Stimulated activated CD4-positive, alpha-beta T cell treated with anti-CD3 and anti-CD28 coated beads, TNF-alpha, amount 100 ng/mL, for 4 hours (primary cell): ENCODE measurements around the gene HOXB3.

Source experiments
- DNase-seq, 3 experiments: peaks; one replicate each; pipeline ENCODE4 v3.0.0-alpha.2; 2020; ENCODE audit warnings: low read depth in 3 of 3

The HOXB3 gene

DNA sequence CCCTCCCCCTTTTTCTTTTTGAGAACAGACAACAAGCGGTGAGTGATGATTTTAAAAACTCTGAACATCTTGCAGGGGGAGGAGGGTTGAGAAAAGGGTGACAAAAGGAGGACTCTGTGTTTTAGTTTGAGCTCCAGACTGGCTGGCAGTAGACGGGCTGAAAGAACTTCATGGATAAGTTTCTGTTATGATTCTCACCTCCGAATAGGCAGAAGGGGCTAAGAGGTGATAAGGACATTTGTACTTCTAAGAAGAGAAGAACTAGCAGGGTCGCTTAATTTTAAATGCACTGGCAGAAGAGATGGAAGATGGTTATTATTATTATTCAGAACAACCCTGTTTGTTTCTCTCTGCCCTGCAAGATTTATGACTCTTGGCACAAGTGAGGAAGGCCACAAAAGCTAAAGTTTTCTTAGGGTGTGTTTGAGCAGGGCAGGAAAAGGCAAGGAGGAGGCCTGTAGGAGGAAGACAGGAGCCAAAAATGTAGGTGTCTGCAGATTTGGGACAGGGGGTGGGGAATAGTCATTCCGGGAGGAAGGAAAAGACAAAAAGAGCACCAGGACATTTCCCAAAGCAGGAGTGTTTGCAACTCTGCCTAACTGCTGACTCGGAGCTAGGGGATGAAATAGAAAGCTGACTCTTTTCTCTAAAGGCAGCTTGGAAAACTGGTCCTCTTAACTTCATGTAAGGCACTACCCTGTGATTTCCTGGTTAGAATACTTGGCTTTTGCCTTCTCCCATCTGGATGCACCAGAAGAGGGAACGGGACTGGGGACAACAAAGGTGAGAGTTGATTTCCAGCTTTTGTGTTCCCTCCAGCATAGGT lies 33.3 kb downstream of the HOXB3 start:
- DNase-seq = no peak

DNA sequence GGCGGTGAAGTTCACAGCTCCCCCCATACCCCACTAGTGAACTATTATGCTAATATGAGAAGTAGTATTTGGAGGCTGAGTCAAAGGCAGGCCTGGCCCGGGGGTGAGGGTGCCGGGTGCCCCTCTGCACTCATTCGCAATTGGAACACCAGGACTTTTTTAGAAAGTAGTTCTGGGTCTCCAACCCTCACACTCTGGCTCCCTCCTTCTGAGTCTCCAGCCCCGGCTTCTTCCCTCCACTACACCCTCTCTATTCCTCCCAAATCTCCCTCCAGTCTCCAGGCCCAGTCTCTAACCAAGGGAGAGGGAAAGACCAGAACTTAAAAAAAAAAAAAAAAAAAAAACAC lies 33.8 kb downstream of the HOXB3 start:
- DNase-seq = no peak

DNA sequence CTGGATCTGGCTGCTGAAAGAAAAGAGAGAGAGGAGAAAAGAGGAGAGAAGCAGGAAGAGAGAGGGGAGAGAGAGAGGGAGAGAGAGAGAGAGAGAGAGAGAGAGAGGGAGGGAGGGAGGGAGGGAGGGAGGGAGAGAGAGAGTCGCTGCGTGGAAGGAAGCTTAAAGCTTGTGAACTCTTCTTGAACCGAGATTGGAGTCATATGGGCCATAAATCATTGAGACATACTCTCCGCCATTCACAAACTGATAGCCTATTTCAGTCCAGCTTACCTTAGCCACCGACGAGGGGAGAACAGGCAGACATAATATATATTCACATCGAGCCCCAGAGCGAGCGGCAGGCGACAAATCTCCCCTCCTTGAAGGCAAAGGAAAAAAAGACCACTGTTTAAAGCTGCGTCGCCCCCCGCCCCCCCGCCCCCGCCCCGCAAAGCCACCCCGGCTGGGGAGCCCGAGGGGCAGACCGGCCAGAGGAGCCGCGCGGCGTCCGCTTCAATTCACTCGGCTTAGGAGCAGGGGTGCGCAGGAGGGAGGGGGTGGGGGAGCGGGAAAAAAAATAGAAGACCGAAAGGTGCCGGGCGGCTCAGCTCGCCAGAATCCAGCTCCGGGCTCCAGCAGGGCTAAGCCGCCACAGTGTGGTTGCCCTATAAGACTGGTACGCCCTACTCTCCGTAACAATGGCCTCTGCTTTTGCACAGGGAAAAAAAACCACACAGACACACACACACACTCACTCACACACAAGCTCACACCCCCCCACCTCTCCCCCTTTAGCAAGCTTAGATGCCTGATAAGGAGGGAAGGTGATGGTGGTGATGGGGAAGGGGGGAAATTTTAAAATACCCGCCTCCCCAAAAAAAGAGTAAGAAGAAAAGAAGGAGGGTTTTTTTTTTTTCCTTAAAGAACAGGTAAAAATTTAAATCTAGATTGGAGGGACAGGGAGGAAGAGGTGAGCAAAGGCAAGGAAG lies 34.5 kb downstream of the HOXB3 start:
- no peak for DNase-seq

DNA sequence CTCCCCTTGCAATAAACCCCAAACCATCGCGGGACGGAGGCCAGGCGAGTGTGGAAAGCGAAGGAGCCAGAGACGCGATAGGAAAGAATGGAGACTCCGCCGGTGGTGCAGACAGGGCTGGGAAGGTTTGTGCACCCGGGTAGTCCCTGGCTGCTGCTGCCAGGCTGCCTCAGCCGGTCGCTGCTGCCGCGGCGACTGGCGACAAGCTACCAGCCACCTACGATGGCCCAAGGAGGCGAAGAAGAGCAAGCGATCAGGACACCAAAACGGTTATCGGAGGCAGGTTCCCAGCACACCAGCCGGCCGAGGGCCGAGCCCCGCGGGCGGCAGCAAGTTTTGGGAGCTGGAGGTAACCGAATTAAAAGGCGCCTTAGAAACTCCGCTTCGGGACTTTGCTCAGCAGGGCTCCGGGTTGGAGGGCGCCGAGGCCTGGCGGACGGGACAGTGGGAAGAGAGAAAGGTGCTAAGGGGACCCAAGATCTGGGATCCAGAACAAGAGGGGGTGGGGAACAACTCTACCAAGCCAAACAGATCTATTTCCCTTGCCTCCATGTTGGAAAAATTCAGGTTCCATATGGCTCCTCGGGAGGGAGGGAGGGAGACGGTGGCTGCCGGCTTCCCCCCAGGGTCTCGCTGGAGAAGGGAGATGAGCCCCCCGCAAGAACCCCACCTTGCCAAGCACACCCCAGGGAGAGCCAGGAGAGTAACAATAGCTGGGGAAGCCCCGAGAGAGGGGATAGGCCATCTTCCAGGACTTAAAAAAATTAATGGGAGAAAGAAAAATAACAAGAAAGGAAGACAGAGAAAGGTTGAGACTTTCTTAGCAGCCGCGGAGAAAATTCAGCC lies 35.4 kb downstream of the HOXB3 start:
- DNase-seq = no peak

- no peak for DNase-seq
Measured at GRCh38 chr17:48553826-48554225, 36.2 kb downstream of the HOXB3 start.

GRCh38 chr17:48553190-48553547 lies 36.9 kb downstream of the HOXB3 start:
- DNase-seq = no peak

DNA sequence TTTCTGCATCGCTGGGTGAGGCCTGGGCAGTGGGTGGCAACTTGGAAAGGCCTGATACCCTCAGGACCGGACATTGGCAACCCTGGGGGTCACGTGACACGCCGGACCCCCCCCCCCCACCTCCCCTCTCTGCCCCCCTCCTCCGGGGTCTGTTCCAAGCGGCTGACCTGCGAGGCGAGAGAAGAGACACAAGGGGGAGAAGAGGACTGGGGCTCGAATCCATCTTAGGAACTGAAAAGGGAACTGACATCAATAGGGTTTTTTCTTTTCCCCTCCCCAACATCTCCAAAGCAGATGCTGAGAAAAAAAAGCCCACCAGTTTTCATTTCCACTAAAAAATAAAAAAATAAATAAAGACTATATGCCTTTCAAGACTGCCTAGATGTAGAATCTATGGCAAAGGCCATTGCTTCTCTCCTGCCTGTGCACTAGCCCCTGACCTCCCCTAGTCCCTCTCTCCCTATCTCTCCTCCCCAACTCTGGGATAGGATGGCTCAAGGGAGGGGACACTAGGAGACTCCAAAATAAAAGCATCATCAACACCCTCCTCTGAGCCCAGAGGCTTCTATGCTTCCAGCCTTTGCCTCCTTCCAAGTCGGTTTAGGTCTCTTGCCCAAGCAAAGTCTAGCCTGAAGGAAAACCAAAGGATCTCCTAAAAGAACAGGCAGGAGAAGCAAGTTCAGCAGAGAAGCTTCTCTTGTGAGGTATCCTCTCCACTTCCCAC lies 37.4 kb downstream of the HOXB3 start:
- DNase-seq = no peak

GRCh38 chr17:48551596-48552465 lies 38.2 kb downstream of the HOXB3 start:
- DNase-seq = no peak

- no peak for DNase-seq
Measured at GRCh38 chr17:48551214-48551555, 38.9 kb downstream of the HOXB3 start.

GRCh38 chr17:48550502-48551213 lies 39.4 kb downstream of the HOXB3 start:
- DNase-seq = no peak

GRCh38 chr17:48549914-48550501 lies 40.0 kb downstream of the HOXB3 start:
- DNase-seq = no peak

DNA sequence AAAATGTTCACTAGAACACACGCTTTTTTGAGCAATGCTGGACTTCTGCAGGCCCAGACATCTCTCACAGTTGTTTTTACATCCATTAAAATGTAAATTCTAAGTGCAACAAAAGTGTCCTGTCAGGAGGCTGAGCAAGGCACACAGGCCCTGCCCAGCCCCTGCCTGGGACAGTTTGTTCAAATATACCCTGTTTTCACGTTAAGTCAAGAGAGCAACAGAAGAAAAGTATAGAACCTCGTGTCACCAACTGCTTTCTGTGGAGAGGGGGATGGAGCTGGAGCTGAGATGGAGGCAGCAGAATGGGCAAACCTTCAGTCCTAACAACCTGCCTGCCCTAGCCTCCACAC lies 40.8 kb downstream of the HOXB3 start:
- no peak for DNase-seq

GRCh38 chr17:48548523-48549280 lies 41.3 kb downstream of the HOXB3 start:
- DNase-seq = no peak

- DNase-seq = peak in 1 of 3 experiments; percentile 21
Measured at GRCh38 chr17:48547808-48548522, 42.1 kb downstream of the HOXB3 start.

DNA sequence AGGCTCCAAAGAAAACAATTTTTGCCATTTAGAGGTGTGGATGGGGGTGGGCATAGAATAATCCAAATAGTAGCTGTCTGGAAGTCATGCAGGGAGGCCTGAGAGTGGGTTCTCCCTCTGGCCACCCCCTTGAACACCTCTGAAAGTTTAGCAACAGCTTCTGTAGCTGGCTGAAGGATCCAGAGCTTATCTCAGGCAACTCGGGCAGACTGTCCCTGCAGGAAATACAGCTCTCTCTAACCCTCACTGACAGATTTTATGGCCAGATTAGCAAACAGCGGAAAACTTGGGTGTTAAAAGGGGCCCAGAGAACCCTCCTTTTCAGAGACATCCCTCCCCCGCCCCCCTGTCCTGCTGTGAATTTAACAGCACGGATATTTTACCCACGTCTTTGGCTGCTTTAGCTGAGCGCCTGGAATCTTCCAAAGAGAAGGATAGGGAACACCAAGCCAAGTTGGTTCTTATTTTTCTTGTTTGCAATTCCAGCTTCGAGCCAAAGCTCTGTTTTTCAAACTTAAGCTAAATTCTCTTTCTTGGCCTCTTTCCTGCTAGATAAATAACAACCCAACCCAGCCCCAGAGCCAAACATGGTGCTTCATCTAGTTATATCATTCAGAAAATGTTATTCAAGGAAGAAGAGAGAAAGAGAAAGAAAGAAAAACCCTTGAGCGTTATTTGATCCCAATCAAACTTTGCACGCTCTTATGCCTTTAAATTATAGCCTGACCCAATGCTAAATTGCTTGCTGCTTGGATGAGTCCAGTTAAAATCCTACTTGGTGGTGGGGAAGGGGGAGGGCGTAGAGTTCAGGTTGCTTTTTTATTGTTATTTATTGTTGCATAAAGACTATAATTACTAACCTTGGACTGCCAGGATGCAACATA lies 42.9 kb downstream of the HOXB3 start:
- DNase-seq = no peak

DNA sequence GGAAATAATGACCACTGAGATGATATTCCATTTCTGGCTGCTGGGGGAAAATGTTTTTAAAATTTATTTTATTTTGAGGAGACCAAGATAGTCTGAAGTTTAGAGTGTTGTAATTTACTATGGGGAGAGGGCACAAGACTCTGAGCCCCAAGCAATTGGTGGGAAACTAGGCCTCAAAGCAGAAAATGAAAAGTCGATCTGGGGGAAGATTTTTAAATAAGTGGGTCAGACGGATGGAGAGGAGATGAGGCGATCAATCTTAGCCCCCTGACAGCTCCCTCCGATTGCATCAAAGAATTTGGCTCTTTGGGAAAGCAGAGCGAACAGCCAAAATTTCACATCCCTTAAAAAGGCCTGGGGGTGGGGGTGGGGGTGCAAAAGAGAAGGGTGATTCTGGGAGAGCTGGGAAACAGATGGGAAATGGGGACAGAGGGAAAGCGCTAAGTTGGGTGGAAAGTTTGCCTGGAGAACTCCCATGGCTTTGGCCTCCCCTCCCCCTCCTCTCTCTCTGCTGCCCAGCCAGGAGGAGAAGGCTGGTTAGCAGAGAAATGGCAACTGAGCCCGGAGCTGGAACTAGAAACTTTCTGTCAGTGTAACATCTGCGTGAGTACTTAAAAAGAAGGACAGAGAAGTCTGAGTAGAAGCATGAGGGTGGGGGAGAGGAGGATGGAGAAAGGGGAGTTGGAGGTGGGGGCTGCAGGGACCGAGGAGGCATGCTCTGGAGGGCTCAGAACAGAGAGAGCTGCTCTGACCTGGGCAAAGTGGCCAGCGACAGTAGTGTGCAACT lies 43.7 kb downstream of the HOXB3 start:
- DNase-seq = no peak
